GM12878 (cell line): ENCODE data around the gene TMOD2.

ENCODE experiments used
- ATF3 ChIP-seq: IDR thresholded peaks from 2 replicates; pipeline ENCODE4 v1.6.1; 2011; ENCODE audit warnings: low read depth, mild to moderate bottlenecking, low read length, moderate library complexity, borderline replicate concordance; ENCODE audit errors: extremely low read depth
- CBX3 ChIP-seq: fragments of 200-600 bp; sonication (generic); IDR thresholded peaks from 2 replicates; pipeline ENCODE4 v1.6.1; 2016; ENCODE audit warnings: low read depth, borderline replicate concordance
- CEBPZ ChIP-seq: fragments of 150-350 bp; IDR thresholded peaks from 2 replicates; pipeline ENCODE4 v1.6.1; 2016; ENCODE audit warnings: low read depth, low read length
- CHD4 ChIP-seq: fragments of 200-600 bp; sonication (generic); IDR thresholded peaks from 2 replicates; pipeline ENCODE4 v1.6.1; 2016; ENCODE audit warnings: mild to moderate bottlenecking
- E2F4 ChIP-seq: IDR thresholded peaks from 2 replicates; pipeline ENCODE4 v1.6.1; 2012; ENCODE audit warnings: low read depth, low read length, improper control_type of control experiment
- JUND ChIP-seq: IDR thresholded peaks from 2 replicates; pipeline ENCODE4 v1.6.1; 2012; ENCODE audit warnings: low read depth, mild to moderate bottlenecking, low read length, improper control_type of control experiment, moderate library complexity
- POLR2A ChIP-seq: IDR thresholded peaks from 2 replicates; pipeline ENCODE4 v1.6.1; 2011; ENCODE audit warnings: low read depth, mild to moderate bottlenecking, low read length
- POLR2AphosphoS5 ChIP-seq: IDR thresholded peaks from 2 replicates; pipeline ENCODE4 v1.6.1; 2011; ENCODE audit warnings: mild to moderate bottlenecking, low read length, inconsistent platforms
- TARDBP ChIP-seq: IDR thresholded peaks from 2 replicates; pipeline ENCODE4 v1.6.1; 2016; ENCODE audit warnings: borderline replicate concordance
- ZNF274 ChIP-seq: IDR thresholded peaks from one replicate; pipeline ENCODE4 v1.8.0; 2011; ENCODE audit not compliant: insufficient read length, insufficient read depth

GRCh38 chr15:51828621-51829375 is 77.4 kb downstream of the TMOD2 start:
- TF ChIP-seq POLR2A (no peak), E2F4 (no peak), CEBPZ (no peak), ZNF274 (no peak), ATF3 (no peak), POLR2AphosphoS5 (no peak), TARDBP (no peak), CHD4 (no peak), CBX3 (no peak), JUND (no peak)
